ENCODE data around the gene OIT3. TPM values are rescaled to one million over a fixed set of nuclear protein-coding genes. Genes with fewer than 3 reads are reported as not detected.

The OIT3 gene
- polyA plus RNA-seq, 1 of the 3 experiments (the other 2 are of a cell fraction) = not detected

- Histone ChIP-seq H3K4me3 (ENCODE audit: low read depth in 2 of 2, low read length in 1 of 2) (no peak overlapping the region), H2AFZ (ENCODE audit: low read depth) (no peak overlapping the region), H3K27me3 (ENCODE audit: insufficient read depth) (no peaks in the 10 kb centered on the region), H3K9me3 (no peaks in the 10 kb centered on the region), H4K20me1 (ENCODE audit: insufficient read depth) (no peaks in the 10 kb centered on the region), H3K9me2 (no peaks in the 10 kb centered on the region), H3K36me3 (replicated peaks in 1 of 2; ENCODE audit: control insufficient read depth in 1 of 2, insufficient read depth in 2 of 2, low read length in 1 of 2) (no peaks in the 10 kb centered on the region), H3K9ac (no peak overlapping the region), H3K4me1 (ENCODE audit: control insufficient read depth in 1 of 2, insufficient read depth in 2 of 2, low read depth in 1 of 2, low read length in 1 of 2) (no peaks in the 10 kb centered on the region), H3K27ac (ENCODE audit: low read depth in 2 of 2, low read length in 1 of 2) (no peak overlapping the region), H3K4me2 (no peak overlapping the region), H3F3A (replicated peaks; ENCODE audit: insufficient read depth) (no peaks in the 10 kb centered on the region), H3K79me2 (ENCODE audit: insufficient read depth) (no peaks in the 10 kb centered on the region)
- no peak for TF ChIP-seq ZBTB33 (IDR thresholded peaks at IDR 0.05; ENCODE audit: borderline replicate concordance, low read depth)
- no peak for TF ChIP-seq RCOR1 (IDR thresholded peaks at IDR 0.05; ENCODE audit: low read length)
- no peak for TF ChIP-seq EZH2phosphoT487 (IDR thresholded peaks at IDR 0.05; ENCODE audit: borderline replicate concordance, low read depth)
- TF ChIP-seq CTCF (IDR thresholded peaks at IDR 0.05) = no peak
- TF ChIP-seq RFX5 (IDR thresholded peaks at IDR 0.05; ENCODE audit: low read length) = no peak
- no peak for TF ChIP-seq MXI1 (IDR thresholded peaks at IDR 0.05; ENCODE audit: low read depth, low read length)
- no peak for TF ChIP-seq SMC3 (IDR thresholded peaks at IDR 0.05; ENCODE audit: low read depth, low read length)
- TF ChIP-seq REST (IDR thresholded peaks at IDR 0.05; ENCODE audit: low read depth, low read length) = no peak
- TF ChIP-seq TEAD4 (IDR thresholded peaks at IDR 0.05; ENCODE audit: borderline replicate concordance, insufficient read depth) = no peak
- no peak for TF ChIP-seq GATA2 (CRISPR knock-in tag; IDR thresholded peaks at IDR 0.05)
- no peak for TF ChIP-seq YY1 (IDR thresholded peaks at IDR 0.05; ENCODE audit: low read depth)
- TF ChIP-seq TAF1 (IDR thresholded peaks at IDR 0.05; ENCODE audit: borderline replicate concordance, low read depth, low read length) = no peak
- no peak for TF ChIP-seq JUND (IDR thresholded peaks at IDR 0.05)
- TF ChIP-seq RAD21 (IDR thresholded peaks at IDR 0.05; ENCODE audit: low read length) = no peak
- no peak for TF ChIP-seq RXRA (IDR thresholded peaks at IDR 0.05; ENCODE audit: borderline replicate concordance, low read depth)
- DNase-seq = no peak
- ChIA-PET POLR2A (no interaction called here), CTCF (no interaction called here)
- 88% methylated on average over 2 of the region's 2 CpGs for WGBS (ENCODE audit: low lambda C conversion rate)
These were observed 18.2 kb downstream of the OIT3 start for GRCh38 chr10:72911758-72912157.
